ENCODE results near the gene KIAA1217.

DNA sequence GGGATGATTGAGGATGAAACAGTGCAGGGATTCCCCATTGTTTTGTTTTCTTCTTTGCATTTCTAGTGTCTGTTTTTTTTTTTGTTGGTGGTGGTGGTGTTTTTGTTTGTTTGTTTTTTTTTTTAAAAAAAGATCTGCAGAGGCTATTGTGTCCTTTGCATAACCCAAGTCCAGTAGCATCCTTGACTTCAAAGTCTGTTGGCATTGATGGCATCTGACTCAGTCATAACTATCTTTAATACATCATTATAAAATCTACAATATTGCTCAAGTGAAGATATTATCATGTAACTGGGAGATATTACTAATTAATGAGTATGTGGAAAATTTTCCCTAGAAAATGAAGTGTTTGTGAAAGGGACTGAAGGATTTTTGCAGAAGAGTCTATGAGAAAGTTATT lies 70.2 kb downstream of the KIAA1217 start:
- TF ChIP-seq, protein P1, sequence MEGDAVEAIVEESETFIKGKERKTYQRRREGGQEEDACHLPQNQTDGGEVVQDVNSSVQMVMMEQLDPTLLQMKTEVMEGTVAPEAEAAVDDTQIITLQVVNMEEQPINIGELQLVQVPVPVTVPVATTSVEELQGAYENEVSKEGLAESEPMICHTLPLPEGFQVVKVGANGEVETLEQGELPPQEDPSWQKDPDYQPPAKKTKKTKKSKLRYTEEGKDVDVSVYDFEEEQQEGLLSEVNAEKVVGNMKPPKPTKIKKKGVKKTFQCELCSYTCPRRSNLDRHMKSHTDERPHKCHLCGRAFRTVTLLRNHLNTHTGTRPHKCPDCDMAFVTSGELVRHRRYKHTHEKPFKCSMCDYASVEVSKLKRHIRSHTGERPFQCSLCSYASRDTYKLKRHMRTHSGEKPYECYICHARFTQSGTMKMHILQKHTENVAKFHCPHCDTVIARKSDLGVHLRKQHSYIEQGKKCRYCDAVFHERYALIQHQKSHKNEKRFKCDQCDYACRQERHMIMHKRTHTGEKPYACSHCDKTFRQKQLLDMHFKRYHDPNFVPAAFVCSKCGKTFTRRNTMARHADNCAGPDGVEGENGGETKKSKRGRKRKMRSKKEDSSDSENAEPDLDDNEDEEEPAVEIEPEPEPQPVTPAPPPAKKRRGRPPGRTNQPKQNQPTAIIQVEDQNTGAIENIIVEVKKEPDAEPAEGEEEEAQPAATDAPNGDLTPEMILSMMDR (IDR thresholded peaks at IDR 0.05; ENCODE audit: insufficient read depth, low read length, poor library complexity, severe bottlenecking): no peak
- no peak for TF ChIP-seq EZH2phosphoT487 (conservative IDR thresholded peaks at IDR 0.05; ENCODE audit: low read length)
